GM18870 (cell line): ENCODE measurements around the gene SLAMF6.
A peak's percentile ranks its signal among the peaks of the same experiment; 100 is the strongest.
"Not testable (repeated sequence)": the region's sequence is repeated elsewhere in the genome, so short reads cannot be mapped to it uniquely, and the experiment has no call there.

Experiments used
- ATAC-seq: cut with Tn5 transposase; IDR thresholded peaks from one replicate; pipeline ENCODE4 v1.9.1; 2021; ENCODE audit warnings: moderate library complexity; ENCODE audit not compliant: unreplicated experiment

SLAMF6 gene

GRCh38 chr1:160522622-160523345 is at the start of gene SLAMF6:
SLAMF6 (minus strand) TSS chr1:160523255; CDS start chr1:160523192, 63 bp downstream.
- ATAC-seq, result peak; percentile 42

GRCh38 chr1:160570840-160571239 is 47.8 kb upstream of the SLAMF6 start:
- no peak for ATAC-seq

GRCh38 chr1:160569806-160570205 is 46.8 kb upstream of the SLAMF6 start:
- ATAC-seq, result no peak

- peak; percentile 60 for ATAC-seq
Measured at GRCh38 chr1:160567858-160568682, 45.0 kb upstream of the SLAMF6 start.

- no peak for ATAC-seq
Measured at GRCh38 chr1:160567341-160567740, 44.3 kb upstream of the SLAMF6 start.

GRCh38 chr1:160565564-160565963 is 42.5 kb upstream of the SLAMF6 start:
- ATAC-seq, result no peak

GRCh38 chr1:160563230-160563629 is 40.2 kb upstream of the SLAMF6 start:
- not testable (repeated sequence) for ATAC-seq

- ATAC-seq, result not testable (repeated sequence)
Measured at GRCh38 chr1:160562745-160563144, 39.7 kb upstream of the SLAMF6 start.

GRCh38 chr1:160560806-160561205 is 37.8 kb upstream of the SLAMF6 start:
- no peak for ATAC-seq

- no peak for ATAC-seq
Measured at GRCh38 chr1:160560045-160560705, 37.1 kb upstream of the SLAMF6 start.

- ATAC-seq, result not testable (repeated sequence)
Measured at GRCh38 chr1:160559437-160559836, 36.4 kb upstream of the SLAMF6 start.

GRCh38 chr1:160558660-160559380 is 35.8 kb upstream of the SLAMF6 start:
- no peak for ATAC-seq

- no peak for ATAC-seq
Measured at GRCh38 chr1:160553778-160554177, 30.7 kb upstream of the SLAMF6 start.

GRCh38 chr1:160552425-160552824 is 29.4 kb upstream of the SLAMF6 start:
- ATAC-seq, result no peak

- ATAC-seq, result no peak
Measured at GRCh38 chr1:160550572-160551034, 27.5 kb upstream of the SLAMF6 start.

GRCh38 chr1:160549665-160550006 is 26.6 kb upstream of the SLAMF6 start:
- ATAC-seq, result no peak

GRCh38 chr1:160548960-160549664 is 26.1 kb upstream of the SLAMF6 start:
- ATAC-seq, result no peak

GRCh38 chr1:160548183-160548582 is 25.1 kb upstream of the SLAMF6 start:
- no peak for ATAC-seq

GRCh38 chr1:160547422-160547821 is 24.4 kb upstream of the SLAMF6 start:
- no peak for ATAC-seq

GRCh38 chr1:160546942-160547341 is 23.9 kb upstream of the SLAMF6 start:
- ATAC-seq, result no peak
